ENCODE results near the gene KCNT2. TPM values are rescaled to one million over a fixed set of nuclear protein-coding genes. Genes with fewer than 3 reads are reported as not detected.

Gene KCNT2
- total and polyA plus RNA-seq, 4 donors = 1.7 to 11.2 (median 6.8) TPM

Small RNA genes within 50 kb of the gene (small RNA-seq; reads per million reads assigned to genes)
- 0.27 reads per million, percentile 19 among the genes with 10 or more reads in this experiment for gene MIR4735

Other genes with a start within 250 kb of the KCNT2 start
- 1,000 to 10,000 TPM in 1 of 2 donors, 100 to 1,000 TPM in 1; 739 to 1,479 TPM for gene CFH, start 43.6 kb upstream of the KCNT2 start, total RNA-seq
- gene CFH, start 43.6 kb upstream of the KCNT2 start, polyA plus RNA-seq = 100 to 1,000 TPM; 554 to 825 TPM
- gene CFHR3, start 166.4 kb upstream of the KCNT2 start, total RNA-seq = 100 to 1,000 TPM in 1 of 2 donors, 10 to 100 TPM in 1; 64.2 to 215 TPM
- 100 to 1,000 TPM in 1 of 2 donors, 10 to 100 TPM in 1; 94.2 to 393 TPM for gene CFHR3, start 166.4 kb upstream of the KCNT2 start, polyA plus RNA-seq
- 100 to 1,000 TPM; 288 to 507 TPM for gene CFHR1, start 211.3 kb upstream of the KCNT2 start, total RNA-seq
- gene CFHR1, start 211.3 kb upstream of the KCNT2 start, polyA plus RNA-seq = 1,000 to 10,000 TPM in 1 of 2 donors, 100 to 1,000 TPM in 1; 507 to 1,028 TPM

Data from liver (tissue), 5 donors.